Duodenal mucosa (tissue), 2 donors: ENCODE data around the gene PPIL4.
"Not testable (repeated sequence)": the region's sequence is repeated elsewhere in the genome, so short reads cannot be mapped to it uniquely, and the experiment has no call there.

Experiments used
- H3K27ac ChIP-seq: one replicate; pipeline ENCODE4 v1.7.0; 2013; ENCODE audit warnings: low read depth, low read length
- H3K27me3 ChIP-seq, 2 donors: one replicate each; pipeline ENCODE4 v1.7.0; 2013; ENCODE audit warnings: low read length in 2 of 2, control low read depth in 1 of 2; ENCODE audit not compliant: insufficient read depth in 2 of 2, control insufficient read depth in 1 of 2
- H3K36me3 ChIP-seq, 2 donors: one replicate each; pipeline ENCODE4 v1.7.0; 2013; ENCODE audit warnings: low read length in 2 of 2, control low read depth in 1 of 2; ENCODE audit not compliant: insufficient read depth in 2 of 2, control insufficient read depth in 1 of 2
- H3K4me1 ChIP-seq, 2 donors: one replicate each; pipeline ENCODE4 v1.7.0; 2013; ENCODE audit warnings: low read length in 2 of 2, control low read depth in 1 of 2; ENCODE audit not compliant: insufficient read depth in 2 of 2, control insufficient read depth in 1 of 2
- H3K4me3 ChIP-seq, 2 donors: one replicate each; pipeline ENCODE4 v1.7.0; 2013; ENCODE audit warnings: low read length in 2 of 2, low read depth in 1 of 2
- H3K9ac ChIP-seq, 2 donors: one replicate each; pipeline ENCODE4 v1.7.0; 2013; ENCODE audit warnings: low read length in 2 of 2, low read depth in 1 of 2
- H3K9me3 ChIP-seq, 2 donors: one replicate each; pipeline ENCODE4 v1.7.0; 2013; ENCODE audit warnings: low read length in 2 of 2, control low read depth in 1 of 2; ENCODE audit not compliant: control insufficient read depth in 1 of 2

PPIL4 gene

DNA sequence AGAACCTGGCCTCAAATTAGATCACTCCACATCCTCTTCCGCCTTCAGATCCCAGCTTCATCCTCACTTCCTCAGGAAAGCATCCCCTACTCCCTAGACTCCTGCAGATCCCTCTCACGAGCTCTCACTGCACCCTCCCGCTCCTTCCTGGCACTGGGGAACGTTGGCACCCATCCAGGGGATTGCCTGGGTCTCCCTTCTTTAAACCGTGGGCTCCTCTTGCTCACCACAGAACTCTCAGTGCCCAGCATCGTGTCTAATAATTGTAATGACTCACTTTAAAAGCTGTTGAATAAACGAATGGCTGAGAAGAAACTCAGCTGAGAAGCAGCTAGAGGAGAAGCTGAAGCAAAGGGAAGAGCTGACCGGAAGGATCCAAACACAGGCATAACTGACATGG lies 81.4 kb downstream of the PPIL4 start:
- H3K4me3 ChIP-seq: no peak overlapping the region
- H3K36me3 ChIP-seq: peaks cover 5 to 17% of the 10 kb centered on the region in 2 donors
- H3K27ac ChIP-seq: no peak overlapping the region
- no peaks in the 10 kb centered on the region for H3K9me3 ChIP-seq
- H3K4me1 ChIP-seq: no peaks in the 10 kb centered on the region
- no peak overlapping the region for H3K9ac ChIP-seq
- H3K27me3 ChIP-seq: no peaks in the 10 kb centered on the region

- no peak overlapping the region for H3K4me3 ChIP-seq
- peaks cover 5 to 20% of the 10 kb centered on the region in 2 donors for H3K36me3 ChIP-seq
- no peaks in the 10 kb centered on the region for H3K27me3 ChIP-seq
- no peaks in the 10 kb centered on the region for H3K9me3 ChIP-seq
- H3K4me1 ChIP-seq: no peaks in the 10 kb centered on the region
- no peak overlapping the region for H3K9ac ChIP-seq
- H3K27ac ChIP-seq: no peak overlapping the region
Measured at GRCh38 chr6:149463781-149464180, 82.1 kb downstream of the PPIL4 start.

DNA sequence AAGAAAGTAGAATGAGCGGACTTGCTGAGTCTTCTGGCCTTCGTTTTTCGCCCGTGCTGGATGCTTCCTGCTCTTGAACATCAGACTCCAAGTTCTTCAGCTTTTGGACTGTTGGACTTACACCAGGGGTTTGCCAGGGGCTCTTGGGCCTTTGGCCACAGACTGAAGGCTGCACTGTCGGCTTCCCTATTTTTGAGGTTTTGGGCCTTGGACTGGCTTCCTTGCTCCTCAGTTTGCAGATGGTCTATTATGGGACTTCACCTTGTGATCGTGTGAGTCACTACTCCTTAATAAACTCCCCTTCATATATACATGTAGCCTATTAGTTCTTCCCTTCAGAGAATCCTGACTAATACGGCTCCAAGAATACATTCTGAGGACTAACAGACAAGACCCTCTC lies 83.1 kb downstream of the PPIL4 start:
- H3K27me3 ChIP-seq, H3K9me3 ChIP-seq, H3K4me1 ChIP-seq, H3K9ac ChIP-seq, H3K27ac ChIP-seq, H3K4me3 ChIP-seq: not testable (repeated sequence)
- peaks cover 5 to 25% of the 10 kb centered on the region in 2 donors for H3K36me3 ChIP-seq

DNA sequence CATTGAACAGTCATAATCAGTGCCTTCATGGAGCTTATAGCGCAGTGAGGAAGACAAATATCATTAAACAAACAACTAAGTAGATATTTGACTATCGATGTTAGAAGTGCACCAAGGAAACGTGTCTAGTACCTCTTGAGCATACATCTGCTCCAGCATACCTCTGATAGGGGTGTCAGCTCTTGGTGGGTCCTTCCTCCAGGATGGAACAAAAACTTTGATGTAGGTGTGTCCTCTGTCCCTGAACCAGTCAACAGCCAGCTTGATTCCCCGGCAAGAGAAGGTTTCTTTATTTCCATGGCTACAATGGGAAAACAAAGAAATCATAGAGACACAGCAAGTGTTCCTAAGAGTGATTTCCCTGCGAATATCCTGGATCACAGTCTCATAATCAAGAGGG lies 84.2 kb downstream of the PPIL4 start:
- Histone ChIP-seq H3K9ac (no peak overlapping the region), H3K36me3 (peaks cover 5 to 25% of the 10 kb centered on the region in 2 donors), H3K27me3 (no peaks in the 10 kb centered on the region), H3K9me3 (no peaks in the 10 kb centered on the region), H3K4me3 (no peak overlapping the region), H3K27ac (no peak overlapping the region), H3K4me1 (no peaks in the 10 kb centered on the region)

DNA sequence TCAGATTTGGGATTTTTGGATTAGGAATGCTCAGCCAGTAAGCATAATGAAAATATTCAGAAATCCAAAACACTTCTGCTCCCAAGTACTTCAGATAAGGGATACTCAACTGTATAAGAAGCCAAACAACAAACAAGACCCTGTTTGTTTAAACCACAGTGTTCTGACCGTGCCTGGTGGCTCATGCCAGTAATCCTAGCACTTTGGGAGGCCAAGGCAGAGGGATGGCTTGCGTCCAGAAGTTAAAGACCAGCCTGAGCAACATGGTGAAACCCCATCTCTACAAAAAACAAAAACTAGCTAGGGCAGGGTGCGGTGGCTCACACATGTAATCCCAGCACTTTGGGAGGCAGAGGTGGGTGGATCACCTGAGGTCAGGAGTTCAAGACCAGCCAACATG lies 85.6 kb downstream of the PPIL4 start:
- H3K4me3 ChIP-seq, H3K9ac ChIP-seq, H3K4me1 ChIP-seq, H3K27me3 ChIP-seq, H3K27ac ChIP-seq, H3K9me3 ChIP-seq: not testable (repeated sequence)
- H3K36me3 ChIP-seq: peaks cover 5 to 25% of the 10 kb centered on the region in 2 donors

DNA sequence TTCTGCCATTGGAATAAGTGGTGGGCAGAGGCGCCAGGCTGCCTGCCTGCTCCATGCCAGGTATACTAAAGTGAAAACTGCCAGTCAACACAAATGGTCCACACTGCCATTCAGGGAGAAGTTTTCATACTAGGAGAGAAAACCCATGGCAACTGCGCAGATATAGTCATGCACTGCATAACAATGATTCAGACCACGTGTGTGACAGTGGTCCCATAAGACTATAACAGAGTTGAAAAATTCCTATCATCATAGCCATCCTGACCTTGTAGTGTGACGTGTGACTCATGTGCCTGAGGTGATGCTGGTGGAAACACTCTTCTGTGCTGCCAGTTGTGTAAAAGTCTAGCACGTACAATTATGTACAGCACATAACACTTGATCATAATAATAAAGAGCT lies 86.1 kb downstream of the PPIL4 start:
- Histone ChIP-seq H3K27ac (no peak overlapping the region), H3K4me3 (no peak overlapping the region), H3K9ac (no peak overlapping the region), H3K9me3 (no peaks in the 10 kb centered on the region), H3K4me1 (peaks cover 3 to 6% of the 10 kb centered on the region in 2 donors), H3K27me3 (no peaks in the 10 kb centered on the region), H3K36me3 (peaks cover 5 to 25% of the 10 kb centered on the region in 2 donors)

GRCh38 chr6:149458806-149459205 lies 87.0 kb downstream of the PPIL4 start:
- H3K4me3 ChIP-seq: no peak overlapping the region
- no peaks in the 10 kb centered on the region for H3K9me3 ChIP-seq
- H3K36me3 ChIP-seq: peaks cover 5 to 24% of the 10 kb centered on the region in 2 donors
- H3K4me1 ChIP-seq: peaks cover 12 to 15% of the 10 kb centered on the region in 2 donors
- H3K9ac ChIP-seq: no peak overlapping the region
- H3K27me3 ChIP-seq: no peaks in the 10 kb centered on the region
- no peak overlapping the region for H3K27ac ChIP-seq

DNA sequence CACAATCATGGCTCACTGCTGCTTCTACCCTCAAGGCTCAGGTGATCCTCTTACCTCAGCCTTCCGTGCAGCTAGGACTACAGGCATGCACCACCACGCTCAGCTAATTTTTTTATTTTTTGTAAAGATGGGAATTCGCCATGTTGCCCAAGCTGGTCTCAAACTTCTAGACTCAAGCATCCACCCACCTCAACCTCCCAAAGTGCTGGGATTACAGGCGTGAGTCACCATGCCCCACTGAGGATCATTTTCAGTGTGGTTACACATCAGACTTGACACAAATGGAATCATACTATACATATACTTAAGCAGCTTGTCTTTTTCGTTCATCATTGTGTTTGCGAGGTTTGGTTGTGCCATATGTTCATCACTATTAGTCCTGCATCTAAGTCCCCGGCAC lies 87.6 kb downstream of the PPIL4 start:
- Histone ChIP-seq H3K27ac (no peak overlapping the region), H3K4me3 (no peak overlapping the region), H3K9ac (no peak overlapping the region), H3K9me3 (no peaks in the 10 kb centered on the region), H3K4me1 (peaks cover 18 to 21% of the 10 kb centered on the region in 2 donors), H3K27me3 (no peaks in the 10 kb centered on the region), H3K36me3 (peaks cover 5 to 22% of the 10 kb centered on the region in 2 donors)

GRCh38 chr6:149457316-149457884 lies 88.4 kb downstream of the PPIL4 start:
- Histone ChIP-seq H3K27me3 (no peaks in the 10 kb centered on the region), H3K9me3 (no peaks in the 10 kb centered on the region), H3K36me3 (peaks cover 5 to 22% of the 10 kb centered on the region in 2 donors), H3K9ac (no peak overlapping the region), H3K4me1 (peaks cover 23 to 29% of the 10 kb centered on the region in 2 donors), H3K4me3 (no peak overlapping the region), H3K27ac (no peak overlapping the region)

DNA sequence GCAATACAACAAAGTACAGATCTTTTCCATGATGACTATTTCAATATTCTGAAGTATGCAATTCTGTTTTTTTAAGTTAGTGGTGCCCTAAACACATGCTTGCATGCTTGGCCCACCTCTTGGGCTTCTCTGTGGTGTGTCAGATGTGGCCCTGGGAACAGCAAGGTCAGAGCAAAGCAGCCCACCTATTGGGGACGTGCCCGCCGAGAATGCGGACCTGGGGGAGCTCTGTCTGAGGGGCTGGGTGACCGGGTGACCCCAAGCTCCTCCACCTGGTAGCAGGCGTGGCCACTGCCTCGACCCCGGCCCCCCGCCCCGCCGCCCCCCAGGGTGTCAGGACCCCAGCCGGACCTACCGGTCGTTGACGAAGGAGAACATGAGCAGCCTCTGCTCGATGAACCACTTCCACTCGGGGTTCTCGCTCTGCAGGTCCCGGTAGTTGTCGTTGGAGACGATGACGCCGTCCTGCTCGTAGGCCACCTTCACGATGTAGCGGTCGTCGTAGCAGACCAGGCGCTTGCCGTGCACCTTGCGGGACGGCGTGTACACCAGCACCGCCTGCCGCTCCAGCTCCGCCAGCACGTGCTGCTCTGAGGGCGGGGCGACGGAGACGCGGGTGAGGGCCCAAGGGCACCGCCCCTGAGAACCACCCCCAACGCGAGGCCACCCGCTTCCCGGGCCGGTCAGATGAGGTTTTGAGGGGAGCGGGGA lies 89.4 kb downstream of the PPIL4 start:
- H3K36me3 ChIP-seq: peaks cover 1 to 19% of the 10 kb centered on the region in 2 donors
- H3K4me1 ChIP-seq: peaks cover 32 to 38% of the 10 kb centered on the region in 2 donors

More for the DNA sequence above, 89.4 kb downstream of the PPIL4 start:
- no peak overlapping the region for H3K4me3 ChIP-seq
- no peaks in the 10 kb centered on the region for H3K9me3 ChIP-seq
- H3K9ac ChIP-seq: no peak overlapping the region
- no peak overlapping the region for H3K27ac ChIP-seq
- no peaks in the 10 kb centered on the region for H3K27me3 ChIP-seq
